Endometrium (tissue), 2 donors: ENCODE data around the gene THOC6.
"Not testable (repeated sequence)": the region's sequence is repeated elsewhere in the genome, so short reads cannot be mapped to it uniquely, and the experiment has no call there.

Experiments
- FAIRE-seq: peaks from 2 replicates; lab custom pipeline; 2012; peaks lifted over from hg19 to GRCh38; lab: Jason Lieb, UNC
- donor health status: control.
- donor health status: control.

Gene THOC6

GRCh38 chr16:3072148-3072547 is 48.3 kb downstream of the THOC6 start:
- not testable (repeated sequence) for FAIRE-seq

DNA sequence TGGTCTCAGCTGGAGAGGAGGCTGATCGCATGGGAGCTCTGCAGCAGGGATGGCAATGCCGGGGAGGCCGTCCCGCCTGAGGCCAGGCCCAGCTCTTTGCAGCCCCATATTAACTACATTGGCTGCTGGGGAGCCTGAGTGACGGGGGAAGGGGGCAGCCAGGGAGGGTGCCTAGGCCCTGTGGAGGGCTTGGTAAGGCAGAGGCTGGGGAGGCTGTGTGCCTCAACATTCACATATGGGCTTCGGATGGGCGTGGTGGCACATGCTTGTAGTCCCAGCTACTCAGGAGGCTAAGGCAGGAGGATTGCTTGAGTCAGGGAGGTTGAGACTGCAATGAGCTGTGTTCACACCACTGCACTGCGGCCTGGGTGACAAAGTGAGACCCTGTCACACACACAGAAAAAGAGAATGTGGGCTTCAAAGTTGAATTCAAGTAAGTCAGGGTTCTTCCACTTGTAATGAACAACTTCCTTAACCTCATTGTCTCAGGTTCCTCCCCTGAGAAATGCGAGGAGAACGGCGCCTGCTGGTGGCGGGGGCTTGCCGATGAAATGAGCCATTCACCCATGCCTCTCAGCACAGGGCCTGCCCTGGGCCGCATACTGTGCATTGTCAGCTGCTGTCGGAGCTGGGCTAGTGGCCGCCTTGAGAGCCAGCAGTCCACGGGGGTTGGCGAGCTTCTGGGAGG is 48.9 kb downstream of the THOC6 start:
- not testable (repeated sequence) for FAIRE-seq

DNA sequence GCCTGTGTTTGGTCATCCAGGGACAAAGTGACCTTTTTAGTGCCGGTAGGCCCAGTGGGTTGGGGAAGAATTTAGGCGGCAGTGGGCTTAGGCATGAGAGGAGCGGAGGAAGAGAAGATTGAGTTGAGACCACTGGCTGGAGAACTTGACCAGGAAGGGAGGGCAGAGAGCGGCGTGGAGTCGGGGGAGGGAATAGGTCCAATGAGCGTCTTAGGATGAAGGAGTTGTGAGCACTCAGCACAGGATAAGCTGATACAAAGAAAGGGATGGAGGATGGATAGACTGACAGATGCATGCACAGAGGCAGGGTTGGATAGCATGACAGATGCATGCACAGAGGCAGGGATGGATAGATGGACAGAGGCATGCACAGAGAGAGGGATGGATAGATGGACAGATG is 49.6 kb downstream of the THOC6 start:
- FAIRE-seq: no peak

DNA sequence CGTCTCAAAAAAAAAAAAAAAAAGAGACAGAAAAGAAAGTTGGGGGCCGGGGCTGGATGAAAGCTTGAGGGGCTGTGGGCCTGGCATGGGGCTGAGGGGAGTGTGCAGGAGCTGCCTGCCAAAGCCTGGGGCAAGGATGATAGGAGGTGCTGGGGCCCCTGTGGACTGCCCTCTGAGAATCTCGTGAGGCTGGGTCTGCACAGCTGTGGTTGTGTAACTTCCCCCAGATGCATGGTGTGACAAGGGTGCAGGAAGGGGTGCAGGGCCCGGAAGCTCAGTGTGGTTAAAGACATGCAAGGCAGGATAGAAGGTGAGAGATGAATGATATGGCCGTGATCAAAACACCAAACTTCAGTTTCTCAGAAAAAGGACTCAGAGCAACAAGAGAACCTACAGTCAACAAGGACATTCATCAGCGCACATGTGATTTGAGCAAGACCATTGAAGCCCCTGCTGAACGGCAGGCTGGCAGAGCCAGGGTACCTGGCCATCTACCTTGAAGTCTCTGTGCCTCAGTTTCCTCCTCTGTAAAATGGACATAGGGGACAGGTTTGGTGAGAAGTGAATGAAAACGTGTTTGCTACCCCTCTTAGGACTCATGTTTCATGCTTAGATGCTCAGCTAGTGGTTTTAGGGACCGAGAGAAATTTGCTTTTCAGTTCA is 51.2 kb downstream of the THOC6 start:
- FAIRE-seq: no peak

GRCh38 chr16:3075523-3075915 is 51.7 kb downstream of the THOC6 start:
- no peak for FAIRE-seq

- FAIRE-seq: not testable (repeated sequence)
Measured at GRCh38 chr16:3075946-3076345, 52.1 kb downstream of the THOC6 start.

- FAIRE-seq: no peak
Measured at GRCh38 chr16:3076577-3076976, 52.7 kb downstream of the THOC6 start.
